HG03108 (cell line): ENCODE data around the gene GAB4.

Experiments used
- ATAC-seq: cut with Tn5 transposase; IDR thresholded peaks from one replicate; pipeline ENCODE4 v1.9.1; 2021; ENCODE audit warnings: moderate library complexity; ENCODE audit not compliant: unreplicated experiment

The GAB4 gene

GRCh38 chr22:16989915-16990314 is 18.1 kb downstream of the GAB4 start:
- no peak for ATAC-seq

- no peak for ATAC-seq
Observed at GRCh38 chr22:16988257-16988656, 19.8 kb downstream of the GAB4 start.

GRCh38 chr22:16987822-16988221 is 20.2 kb downstream of the GAB4 start:
- no peak for ATAC-seq

GRCh38 chr22:16975155-16975885 is 32.7 kb downstream of the GAB4 start:
- no peak for ATAC-seq

GRCh38 chr22:16974298-16975084 is 33.5 kb downstream of the GAB4 start:
- no peak for ATAC-seq

- no peak for ATAC-seq
Observed at GRCh38 chr22:16973591-16974297, 34.3 kb downstream of the GAB4 start.

GRCh38 chr22:16972311-16972710 is 35.7 kb downstream of the GAB4 start:
- ATAC-seq = no peak

- no peak for ATAC-seq
Observed at GRCh38 chr22:16970446-16970845, 37.6 kb downstream of the GAB4 start.

- ATAC-seq = no peak
Observed at GRCh38 chr22:16969508-16970327, 38.3 kb downstream of the GAB4 start.

GRCh38 chr22:16968218-16968595 is 39.8 kb downstream of the GAB4 start:
- ATAC-seq = no peak

GRCh38 chr22:16967453-16968217 is 40.4 kb downstream of the GAB4 start:
- ATAC-seq = no peak

GRCh38 chr22:16966251-16966650 is 41.8 kb downstream of the GAB4 start:
- ATAC-seq = no peak

- no peak for ATAC-seq
Observed at GRCh38 chr22:16965560-16965959, 42.5 kb downstream of the GAB4 start.

GRCh38 chr22:16965083-16965482 is 42.9 kb downstream of the GAB4 start:
- no peak for ATAC-seq

GRCh38 chr22:16964366-16964765 is 43.7 kb downstream of the GAB4 start:
- ATAC-seq = no peak

- no peak for ATAC-seq
Observed at GRCh38 chr22:16963189-16963945, 44.7 kb downstream of the GAB4 start.

- ATAC-seq = no peak
Observed at GRCh38 chr22:16962501-16962900, 45.5 kb downstream of the GAB4 start.

GRCh38 chr22:16961477-16962186 is 46.4 kb downstream of the GAB4 start:
- no peak for ATAC-seq

GRCh38 chr22:16960884-16961249 is 47.2 kb downstream of the GAB4 start:
- ATAC-seq = no peak
